ENCODE data around the gene GFER.

The GFER gene

DNA sequence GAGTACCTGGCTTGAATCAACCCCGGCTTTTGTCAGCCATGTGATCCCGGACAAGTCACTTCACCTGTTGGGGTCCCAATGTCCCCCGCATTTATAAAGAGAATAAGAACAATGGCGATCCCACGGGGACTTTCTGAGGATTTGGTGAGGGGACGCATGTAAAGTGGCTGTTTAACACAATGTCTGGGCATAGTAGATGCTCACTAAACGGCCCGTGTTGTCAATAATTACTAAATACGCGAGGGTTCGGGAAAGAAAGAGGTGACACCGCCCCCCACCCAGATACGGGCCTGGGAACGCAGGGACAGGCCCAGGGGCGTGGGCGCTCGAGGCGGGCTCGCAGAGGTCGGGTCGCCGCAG is 7.6 kb downstream of the GFER start:
- no peak for DNase-seq

- DNase-seq: no peak
Observed at GRCh38 chr16:1991948-1992703, 8.1 kb downstream of the GFER start.

DNA sequence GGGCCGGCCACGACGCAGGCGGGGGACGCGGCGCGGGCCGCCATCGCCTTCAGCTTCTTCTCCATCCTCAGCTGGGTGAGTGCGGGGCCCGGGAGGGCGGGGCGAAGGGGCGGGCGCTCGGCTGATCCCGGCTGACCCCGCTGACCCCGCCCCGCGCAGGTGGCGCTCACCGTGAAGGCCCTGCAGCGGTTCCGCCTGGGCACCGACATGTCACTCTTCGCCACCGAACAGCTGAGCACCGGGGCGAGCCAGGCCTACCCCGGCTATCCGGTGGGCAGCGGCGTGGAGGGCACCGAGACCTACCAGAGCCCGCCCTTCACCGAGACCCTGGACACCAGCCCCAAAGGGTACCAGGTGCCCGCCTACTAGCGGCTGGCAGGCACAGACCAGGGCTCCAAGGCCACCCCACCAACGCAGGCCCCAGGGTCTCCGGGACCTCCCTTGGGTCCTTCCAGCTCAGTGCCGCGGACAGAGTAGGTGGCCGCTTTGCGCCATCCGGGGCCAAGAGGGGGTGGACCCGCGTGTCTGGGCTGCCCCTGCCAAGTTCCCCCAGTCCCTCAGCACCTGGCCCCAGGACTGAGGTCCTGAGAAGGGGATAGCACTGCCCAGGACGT is 8.8 kb downstream of the GFER start:
- DNase-seq: no peak

GRCh38 chr16:1993731-1994131 is 9.7 kb downstream of the GFER start:
- no peak for DNase-seq

DNA sequence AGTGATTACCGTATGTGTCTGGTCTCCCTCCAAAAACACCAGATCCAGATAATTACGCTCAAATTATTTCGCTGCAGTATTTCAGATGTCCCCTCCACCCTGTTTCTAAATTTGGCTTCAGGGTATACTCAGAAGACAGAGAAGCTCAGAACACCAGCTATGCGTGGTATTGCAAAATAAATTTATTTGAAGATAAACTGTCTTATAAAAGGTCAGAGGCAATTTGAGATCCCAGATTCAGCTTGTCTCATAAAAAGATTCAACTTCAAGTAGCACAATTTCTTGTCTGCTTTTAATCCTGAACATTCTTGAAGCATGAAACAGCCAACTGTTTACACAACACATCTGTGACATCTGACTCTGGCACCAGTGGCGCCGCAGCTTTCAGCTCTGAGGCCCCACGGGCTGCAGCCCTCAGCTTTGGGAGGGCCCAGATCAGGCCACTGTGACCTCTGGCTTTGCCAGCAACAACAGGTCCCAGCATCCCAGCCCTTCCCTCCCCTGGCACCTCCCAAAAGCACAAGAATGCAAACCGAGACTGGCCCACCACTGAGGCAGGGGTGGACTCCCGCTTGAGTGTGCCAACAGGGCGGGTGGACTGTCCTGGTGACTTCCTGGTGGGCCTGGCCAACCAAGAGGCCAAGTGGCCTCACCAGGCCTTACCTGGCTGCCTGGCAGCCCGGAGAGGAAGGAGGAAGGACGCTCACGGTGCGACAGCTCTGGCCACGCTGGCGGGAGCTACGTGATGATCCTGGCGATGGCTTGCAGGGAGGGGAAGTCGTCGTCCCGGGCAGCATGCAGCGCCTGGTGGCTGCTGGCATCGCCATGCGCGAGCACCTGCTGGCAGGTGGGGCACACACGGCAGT is 13.7 kb downstream of the GFER start:
- no peak for DNase-seq

DNA sequence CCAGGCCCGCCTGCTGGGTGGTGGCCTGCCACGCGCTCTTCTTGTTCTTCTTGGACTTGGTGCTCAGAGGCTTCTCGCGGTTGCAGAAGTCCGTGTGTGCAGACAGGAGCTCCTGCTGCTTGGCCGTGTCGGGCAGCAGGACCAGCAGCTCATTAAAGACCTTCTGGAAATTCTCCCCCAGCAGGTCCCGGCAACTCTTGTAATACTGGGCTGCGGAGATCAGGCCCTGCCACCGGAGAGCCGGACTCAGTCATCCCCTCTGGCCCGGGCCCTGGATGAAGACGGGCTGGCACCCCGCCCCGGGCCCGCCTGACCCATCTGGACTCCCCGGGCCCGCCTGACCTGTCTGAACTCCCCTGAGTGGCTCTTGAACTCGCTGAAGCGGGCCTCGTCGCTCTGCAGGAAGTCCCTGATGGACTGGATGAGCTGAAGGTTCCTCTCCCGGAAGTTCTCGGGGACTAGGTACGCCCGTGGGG is 14.4 kb downstream of the GFER start:
- DNase-seq: no peak

GRCh38 chr16:1998852-1999801 is 15.1 kb downstream of the GFER start:
- DNase-seq: no peak

DNA sequence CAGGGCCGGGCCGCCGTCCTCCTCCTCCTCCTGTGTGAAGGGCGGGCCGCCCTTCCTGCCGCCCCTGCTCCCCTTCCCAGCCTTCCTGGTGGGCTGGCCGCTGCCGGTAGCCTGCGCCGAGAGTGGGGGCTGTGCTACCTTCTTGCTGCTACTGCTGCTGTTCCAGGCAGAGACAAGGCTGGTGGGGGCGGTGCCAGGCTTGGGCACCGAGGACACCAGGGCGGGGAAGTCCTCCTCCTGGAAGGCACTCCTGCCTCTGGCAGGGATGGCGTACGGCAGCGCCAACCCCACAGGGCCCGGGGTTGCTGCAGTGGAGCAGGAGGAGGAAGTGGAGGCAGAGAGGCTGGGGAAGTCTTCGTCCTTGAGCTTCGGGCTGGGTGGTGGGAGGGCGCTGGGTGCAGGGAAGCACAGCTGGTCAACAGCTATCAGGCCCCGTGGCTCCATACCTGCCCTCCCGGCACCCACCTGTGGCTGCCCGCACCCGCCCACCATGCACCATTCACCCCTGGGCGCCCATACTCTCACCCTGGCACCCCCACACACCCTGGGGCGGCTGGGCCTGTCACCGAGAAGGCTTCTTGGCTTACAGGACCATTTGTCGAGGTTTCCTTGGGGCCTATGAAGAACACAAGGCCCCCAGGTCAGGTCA is 16.0 kb downstream of the GFER start:
- no peak for DNase-seq

GRCh38 chr16:2001035-2001434 is 17.0 kb downstream of the GFER start:
- DNase-seq: no peak

GRCh38 chr16:2001456-2002355 is 17.7 kb downstream of the GFER start:
- DNase-seq: no peak

DNA sequence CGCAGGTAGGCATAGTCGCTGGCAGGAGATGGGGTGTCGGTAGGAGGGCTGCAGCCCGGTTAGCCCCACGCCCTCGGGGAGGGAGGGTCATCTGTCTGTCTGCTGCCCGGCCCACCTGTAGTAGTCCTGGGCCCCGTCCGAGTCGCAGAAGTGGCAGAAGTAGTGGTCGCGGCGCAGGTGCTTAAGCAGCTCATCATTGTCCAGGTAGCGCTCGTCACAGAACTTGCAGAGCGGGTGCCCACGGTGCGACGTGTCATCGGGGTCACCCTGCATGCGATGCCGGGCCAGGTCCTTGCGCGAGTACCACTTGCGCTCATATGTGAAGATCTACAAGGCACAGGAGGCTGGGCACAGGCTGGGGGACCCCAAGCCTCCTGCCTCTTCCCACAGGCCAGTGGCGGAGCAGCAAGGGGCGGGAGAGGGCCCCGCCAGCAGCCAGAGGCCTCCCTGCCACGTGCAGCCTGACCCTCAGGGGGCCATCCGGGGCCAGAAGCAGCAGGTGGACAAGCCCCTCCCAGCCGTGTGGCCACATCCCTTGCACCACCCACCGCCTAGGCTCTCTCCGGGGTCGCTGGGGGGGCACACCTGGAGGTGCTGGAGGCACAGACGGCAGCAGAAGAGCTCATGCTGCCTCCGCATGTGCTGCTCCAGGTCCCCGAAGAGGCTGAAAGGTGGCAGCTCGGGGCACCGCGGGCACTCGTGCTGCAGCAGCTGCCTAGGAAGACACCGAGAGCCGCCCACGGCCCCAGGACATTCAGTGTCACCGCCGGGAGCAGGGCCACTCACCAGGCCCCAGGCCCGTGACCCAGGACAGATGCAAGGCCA is 18.6 kb downstream of the GFER start:
- no peak for DNase-seq

- DNase-seq: no peak
Observed at GRCh38 chr16:2003231-2003826, 19.3 kb downstream of the GFER start.

DNA sequence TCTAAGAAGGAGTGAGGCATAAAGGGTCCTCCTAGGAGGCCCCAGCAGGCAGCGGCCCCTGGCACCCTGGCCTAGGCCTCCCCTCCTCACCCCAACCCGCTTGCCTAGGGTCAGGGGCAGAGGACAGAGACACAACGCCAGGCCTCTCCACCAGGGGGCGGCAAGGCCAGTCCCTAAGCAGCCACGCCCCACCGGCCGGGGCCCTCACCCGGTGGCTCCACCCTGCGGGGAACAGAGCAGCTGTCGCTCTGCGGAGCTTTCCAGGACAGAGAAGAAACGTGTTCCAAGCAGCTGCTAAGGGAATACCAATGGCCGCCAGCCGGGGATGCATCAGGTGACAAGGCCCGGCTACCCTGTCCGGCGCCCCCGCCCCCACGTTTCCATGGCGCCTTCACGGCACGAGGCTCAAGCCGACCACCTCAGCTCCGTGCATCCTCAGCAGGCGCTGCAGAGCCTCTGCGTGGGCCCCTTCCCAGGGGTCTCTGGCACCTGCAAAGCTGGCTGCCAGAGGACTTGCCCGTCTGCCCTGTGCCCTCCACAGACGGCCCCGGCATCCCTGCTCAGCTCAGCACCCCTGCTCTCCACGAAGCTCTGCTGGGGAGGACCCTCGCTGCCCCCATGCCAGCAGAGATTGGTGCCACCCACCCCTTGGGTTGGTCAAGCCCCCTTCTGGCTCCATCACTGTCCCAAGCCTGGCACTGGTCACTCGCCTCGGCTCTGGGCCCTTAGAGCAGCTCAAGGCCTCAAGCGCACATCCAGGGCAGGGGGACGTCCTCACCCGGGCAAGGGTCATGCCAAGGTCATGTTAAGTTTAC is 20.0 kb downstream of the GFER start:
- DNase-seq: peak; percentile 68

GRCh38 chr16:2004795-2005517 is 21.0 kb downstream of the GFER start:
- DNase-seq: no peak

GRCh38 chr16:2005646-2006045 is 21.7 kb downstream of the GFER start:
- DNase-seq: no peak

DNA sequence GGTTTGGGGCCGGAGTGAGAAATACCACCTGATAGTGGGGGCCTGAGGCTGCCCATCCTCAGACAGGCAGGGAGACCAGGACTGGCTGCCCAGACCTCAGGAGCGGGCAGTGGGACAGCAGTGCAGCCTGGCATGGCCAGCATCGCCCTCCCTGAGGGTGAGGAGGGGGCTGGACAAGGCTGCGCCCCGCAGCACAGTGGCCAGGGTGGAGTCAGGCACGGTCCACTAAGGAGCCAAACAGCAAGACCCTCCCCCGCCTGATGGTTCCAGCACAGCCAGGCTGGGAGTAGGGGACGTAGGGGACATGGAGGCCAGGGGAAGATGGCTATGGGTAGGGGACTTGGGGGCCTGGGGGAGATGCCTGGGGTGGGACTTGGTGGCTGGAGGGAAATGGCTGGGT is 22.3 kb downstream of the GFER start:
- DNase-seq: no peak

GRCh38 chr16:2007081-2007836 is 23.3 kb downstream of the GFER start:
- DNase-seq: no peak

Measured in NCI-H510A treated with DMSO at 0.1 percent for 48 hours (cell line).